Measurements from ENCODE around the gene AASDHPPT.

The AASDHPPT gene, protein sequence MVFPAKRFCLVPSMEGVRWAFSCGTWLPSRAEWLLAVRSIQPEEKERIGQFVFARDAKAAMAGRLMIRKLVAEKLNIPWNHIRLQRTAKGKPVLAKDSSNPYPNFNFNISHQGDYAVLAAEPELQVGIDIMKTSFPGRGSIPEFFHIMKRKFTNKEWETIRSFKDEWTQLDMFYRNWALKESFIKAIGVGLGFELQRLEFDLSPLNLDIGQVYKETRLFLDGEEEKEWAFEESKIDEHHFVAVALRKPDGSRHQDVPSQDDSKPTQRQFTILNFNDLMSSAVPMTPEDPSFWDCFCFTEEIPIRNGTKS

DNA sequence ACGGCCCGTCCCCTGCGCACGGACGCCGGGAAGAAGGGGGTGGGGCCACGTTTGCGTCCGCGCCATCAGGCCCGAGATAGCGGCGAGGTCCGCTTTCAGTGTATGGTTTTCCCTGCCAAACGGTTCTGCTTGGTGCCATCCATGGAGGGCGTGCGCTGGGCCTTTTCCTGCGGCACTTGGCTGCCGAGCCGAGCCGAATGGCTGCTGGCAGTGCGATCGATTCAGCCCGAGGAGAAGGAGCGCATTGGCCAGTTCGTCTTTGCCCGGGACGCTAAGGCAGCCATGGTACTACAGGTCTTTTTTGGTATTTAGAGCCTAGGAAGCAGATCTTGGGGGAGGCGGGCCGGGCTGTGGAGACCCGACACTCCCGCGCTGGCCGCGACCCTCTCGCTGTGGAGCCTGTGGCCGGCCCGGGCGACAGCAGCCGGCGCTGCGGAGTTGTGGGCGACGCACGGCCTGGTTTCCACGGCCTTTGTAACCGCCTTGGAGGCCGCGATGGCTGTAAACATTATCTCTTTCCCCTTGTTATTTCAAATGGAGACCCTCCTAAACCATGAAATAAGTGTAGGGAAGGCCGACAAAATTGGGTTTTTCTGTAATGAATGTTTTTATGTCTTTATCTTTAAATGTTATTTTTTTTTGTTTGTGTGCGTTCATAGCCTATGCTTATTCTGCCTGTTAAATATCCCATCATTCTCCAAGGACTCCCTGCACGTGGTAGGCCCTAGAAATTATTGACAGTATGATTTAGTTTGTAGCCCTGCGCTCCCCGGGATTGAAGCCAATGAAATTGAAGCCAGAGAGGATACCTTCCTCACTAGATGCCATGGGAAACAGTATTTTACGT is at the start of gene AASDHPPT:
AASDHPPT (plus strand) TSS at position 54 of the 847 bp plus-strand sequence; CDS start at position 103, 49 bp downstream.
- Mint-ChIP-seq H3K4me3 (peak within 1 kb of the TSS; percentile 93), H3K27ac (peak within 1 kb of the TSS; percentile 100), H3K27me3 (ENCODE audit: low read depth, poor library complexity) (no peaks in the 10 kb centered on the region), H3K4me1 (peaks cover 57% of the 10 kb centered on the region), H3K9me3 (no peaks in the 10 kb centered on the region), H3K36me3 (ENCODE audit: low read depth) (peaks cover 36% of the 10 kb centered on the region)
- peak; percentile 68 for DNase-seq
- TF ChIP-seq, protein P1, sequence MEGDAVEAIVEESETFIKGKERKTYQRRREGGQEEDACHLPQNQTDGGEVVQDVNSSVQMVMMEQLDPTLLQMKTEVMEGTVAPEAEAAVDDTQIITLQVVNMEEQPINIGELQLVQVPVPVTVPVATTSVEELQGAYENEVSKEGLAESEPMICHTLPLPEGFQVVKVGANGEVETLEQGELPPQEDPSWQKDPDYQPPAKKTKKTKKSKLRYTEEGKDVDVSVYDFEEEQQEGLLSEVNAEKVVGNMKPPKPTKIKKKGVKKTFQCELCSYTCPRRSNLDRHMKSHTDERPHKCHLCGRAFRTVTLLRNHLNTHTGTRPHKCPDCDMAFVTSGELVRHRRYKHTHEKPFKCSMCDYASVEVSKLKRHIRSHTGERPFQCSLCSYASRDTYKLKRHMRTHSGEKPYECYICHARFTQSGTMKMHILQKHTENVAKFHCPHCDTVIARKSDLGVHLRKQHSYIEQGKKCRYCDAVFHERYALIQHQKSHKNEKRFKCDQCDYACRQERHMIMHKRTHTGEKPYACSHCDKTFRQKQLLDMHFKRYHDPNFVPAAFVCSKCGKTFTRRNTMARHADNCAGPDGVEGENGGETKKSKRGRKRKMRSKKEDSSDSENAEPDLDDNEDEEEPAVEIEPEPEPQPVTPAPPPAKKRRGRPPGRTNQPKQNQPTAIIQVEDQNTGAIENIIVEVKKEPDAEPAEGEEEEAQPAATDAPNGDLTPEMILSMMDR (IDR thresholded peaks at IDR 0.05), result no peak

DNA sequence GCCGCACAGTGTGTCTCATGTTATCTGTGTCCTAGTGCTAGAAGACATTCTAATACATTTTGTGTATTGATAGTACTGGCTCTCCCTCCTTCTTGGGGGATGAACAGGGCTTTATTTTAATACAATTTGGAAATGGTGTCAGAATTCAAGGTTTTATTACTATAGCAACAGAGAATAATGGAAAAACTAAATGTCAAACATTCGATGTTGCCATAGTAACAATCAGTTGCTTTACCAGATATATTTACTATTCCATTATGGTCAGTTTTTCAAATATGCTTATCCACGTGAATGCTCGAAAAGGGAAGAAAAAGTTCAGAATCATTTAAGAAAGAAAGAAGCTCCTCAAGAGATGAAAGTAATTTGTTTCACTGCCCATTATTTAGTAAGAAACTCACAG is 46.9 kb upstream of the AASDHPPT start:
- peaks cover 3% of the 10 kb centered on the region for H3K27me3 Mint-ChIP-seq (ENCODE audit: low read depth, poor library complexity)
- H3K4me1 Mint-ChIP-seq, result no peaks in the 10 kb centered on the region
- no peak overlapping the region for H3K4me3 Mint-ChIP-seq
- DNase-seq, result no peak
- H3K27ac Mint-ChIP-seq, result no peak overlapping the region
- TF ChIP-seq, protein P1 (IDR thresholded peaks at IDR 0.05), result no peak
- H3K9me3 Mint-ChIP-seq, result peaks cover 10% of the 10 kb centered on the region
- H3K36me3 Mint-ChIP-seq (ENCODE audit: low read depth), result no peaks in the 10 kb centered on the region

DNA sequence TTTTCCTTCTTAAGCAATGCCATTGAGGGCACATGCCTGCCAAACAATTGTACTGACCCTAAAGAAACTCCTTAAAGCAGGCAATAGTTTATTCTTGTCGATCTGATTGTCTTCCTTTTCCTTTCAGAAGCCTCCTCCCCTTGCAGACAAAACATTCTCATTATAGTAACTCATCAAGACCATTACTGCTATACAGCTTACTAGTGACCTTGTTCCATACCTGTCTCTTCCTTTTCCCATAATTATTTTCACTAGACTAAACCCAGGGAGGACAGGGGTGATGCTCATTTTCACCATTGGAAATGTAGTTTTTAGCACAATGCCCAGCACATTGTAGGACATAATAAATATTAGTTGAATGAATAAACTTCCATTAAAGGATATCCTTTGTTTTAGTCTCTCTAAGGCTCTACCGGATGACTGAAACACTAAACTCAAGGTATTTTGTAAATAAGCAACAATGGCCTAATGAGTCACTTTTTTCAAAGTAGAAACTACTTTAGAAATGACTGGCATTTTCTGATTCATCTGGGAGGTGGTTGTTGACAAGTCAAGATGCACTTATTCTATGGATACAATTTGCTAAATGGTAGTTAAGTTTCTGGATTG is 46.2 kb upstream of the AASDHPPT start:
- peaks cover 10% of the 10 kb centered on the region for H3K9me3 Mint-ChIP-seq
- H3K27ac Mint-ChIP-seq, result no peak overlapping the region
- H3K4me3 Mint-ChIP-seq, result no peak overlapping the region
- DNase-seq, result no peak
- H3K27me3 Mint-ChIP-seq (ENCODE audit: low read depth, poor library complexity), result peaks cover 3% of the 10 kb centered on the region
- TF ChIP-seq, protein P1 (IDR thresholded peaks at IDR 0.05), result no peak
- no peaks in the 10 kb centered on the region for H3K4me1 Mint-ChIP-seq
- no peaks in the 10 kb centered on the region for H3K36me3 Mint-ChIP-seq (ENCODE audit: low read depth)

DNA sequence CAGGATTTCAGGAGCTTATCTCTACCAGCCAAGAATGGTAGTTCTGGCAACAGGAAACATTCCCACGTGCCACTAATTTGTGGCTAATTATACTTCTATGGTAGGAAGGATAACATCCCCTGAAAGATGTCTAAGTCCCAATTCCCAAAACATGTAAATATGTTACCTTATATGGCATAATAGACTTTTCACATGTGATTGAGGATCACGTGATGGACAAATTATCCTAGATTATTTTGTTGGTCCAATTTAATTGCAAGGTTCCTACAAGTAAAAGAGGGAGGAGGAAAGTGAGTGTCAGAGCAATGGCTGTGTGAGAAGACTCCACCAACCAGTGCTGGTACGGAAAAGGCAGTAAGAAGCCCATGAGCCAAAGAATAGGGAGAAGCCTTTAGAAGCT is 45.5 kb upstream of the AASDHPPT start:
- TF ChIP-seq, protein P1 (IDR thresholded peaks at IDR 0.05), result no peak
- no peak overlapping the region for H3K4me3 Mint-ChIP-seq
- DNase-seq, result no peak

DNA sequence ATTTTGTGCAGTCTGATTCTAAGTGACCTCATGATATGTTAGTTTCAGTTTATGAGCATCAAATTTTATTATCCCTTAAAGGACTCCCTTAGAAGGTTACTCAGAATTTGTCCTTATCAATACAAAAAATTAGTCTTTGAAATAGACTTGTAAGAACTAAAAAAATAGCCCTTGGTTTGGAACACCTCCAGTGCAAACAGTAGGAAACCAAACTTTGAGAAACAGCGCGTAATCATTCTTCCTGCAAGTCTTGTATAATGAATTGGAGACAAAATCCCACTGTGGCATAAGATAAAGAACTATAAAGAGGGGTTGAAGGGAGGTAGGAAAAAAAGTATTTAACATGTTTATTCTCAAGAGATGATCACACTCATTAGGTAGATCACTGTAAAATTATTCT is 44.6 kb upstream of the AASDHPPT start:
- no peak for DNase-seq
- Mint-ChIP-seq H3K27me3 (ENCODE audit: low read depth, poor library complexity) (peaks cover 4% of the 10 kb centered on the region), H3K27ac (no peak overlapping the region), H3K36me3 (ENCODE audit: low read depth) (no peaks in the 10 kb centered on the region), H3K4me1 (no peaks in the 10 kb centered on the region), H3K4me3 (no peak overlapping the region), H3K9me3 (no peaks in the 10 kb centered on the region)
- TF ChIP-seq, protein P1 (IDR thresholded peaks at IDR 0.05), result no peak

More for the DNA sequence above, 45.5 kb upstream of the AASDHPPT start:
- H3K27me3 Mint-ChIP-seq (ENCODE audit: low read depth, poor library complexity), result peaks cover 3% of the 10 kb centered on the region
- H3K9me3 Mint-ChIP-seq, result peaks cover 7% of the 10 kb centered on the region
- no peaks in the 10 kb centered on the region for H3K36me3 Mint-ChIP-seq (ENCODE audit: low read depth)
- H3K27ac Mint-ChIP-seq, result no peak overlapping the region
- H3K4me1 Mint-ChIP-seq, result no peaks in the 10 kb centered on the region

All from nephron progenitor cell (in vitro differentiated cells).